HG03571 (cell line): ENCODE results near the gene TIAM1.

Experiments
- ATAC-seq: cut with Tn5 transposase; IDR thresholded peaks from one replicate; pipeline ENCODE4 v1.9.1; 2021; ENCODE audit not compliant: unreplicated experiment

The TIAM1 gene

GRCh38 chr21:31354122-31354521 lies 10.1 kb upstream of the TIAM1 start:
- no peak for ATAC-seq

DNA sequence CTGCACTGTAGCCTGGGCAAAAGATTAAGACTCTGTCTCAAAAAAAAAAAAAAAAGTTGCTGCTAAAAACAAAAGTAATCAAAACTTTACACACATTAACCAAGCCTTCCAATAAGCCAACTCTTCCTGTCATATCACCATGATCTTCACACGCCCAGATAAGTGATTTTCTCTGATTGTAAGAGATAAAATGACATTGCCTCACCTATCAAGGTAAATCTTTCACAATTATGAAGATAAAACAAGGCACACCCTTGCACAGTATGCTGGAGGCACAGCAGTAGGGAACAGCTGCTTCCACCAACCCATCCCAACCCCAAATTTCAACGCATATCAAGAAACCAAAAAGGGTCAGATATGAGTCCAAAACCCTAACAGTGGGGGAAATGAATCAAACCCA lies 8.8 kb upstream of the TIAM1 start:
- ATAC-seq = no peak

- ATAC-seq = no peak
Observed at GRCh38 chr21:31351960-31352359, 7.9 kb upstream of the TIAM1 start.

- no peak for ATAC-seq
Observed at GRCh38 chr21:31351438-31351837, 7.4 kb upstream of the TIAM1 start.

- ATAC-seq = no peak
Observed at GRCh38 chr21:31349208-31349607, 5.1 kb upstream of the TIAM1 start.

- no peak for ATAC-seq
Observed at GRCh38 chr21:31348188-31348587, 4.1 kb upstream of the TIAM1 start.

DNA sequence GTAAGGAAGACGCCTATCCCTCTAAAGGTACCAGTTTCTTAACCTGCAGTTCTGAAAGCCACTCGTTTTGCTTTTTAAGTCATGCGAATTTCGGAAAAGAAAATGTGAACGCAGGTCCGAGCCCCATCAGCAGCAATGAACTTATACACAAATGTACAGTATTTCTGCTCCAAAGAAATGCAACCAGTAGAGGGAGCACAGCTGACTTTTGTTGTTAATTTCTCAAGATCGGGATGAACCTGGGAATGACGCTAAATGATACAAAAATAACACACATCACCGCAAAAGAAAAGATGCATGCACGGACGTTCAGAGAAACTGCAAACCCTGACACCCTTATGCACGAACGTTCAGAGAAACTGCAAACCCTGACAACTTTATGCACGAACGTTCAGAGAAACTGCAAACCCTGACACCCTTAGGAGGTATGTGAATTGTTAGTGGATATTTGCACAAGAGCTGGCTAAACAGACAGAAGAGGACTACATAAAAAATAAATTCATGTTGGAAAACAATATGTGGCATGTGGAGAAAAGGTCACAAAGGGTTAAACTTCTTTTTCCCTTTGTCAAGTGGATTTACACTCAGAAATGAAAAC lies 3.5 kb upstream of the TIAM1 start:
- ATAC-seq = no peak

DNA sequence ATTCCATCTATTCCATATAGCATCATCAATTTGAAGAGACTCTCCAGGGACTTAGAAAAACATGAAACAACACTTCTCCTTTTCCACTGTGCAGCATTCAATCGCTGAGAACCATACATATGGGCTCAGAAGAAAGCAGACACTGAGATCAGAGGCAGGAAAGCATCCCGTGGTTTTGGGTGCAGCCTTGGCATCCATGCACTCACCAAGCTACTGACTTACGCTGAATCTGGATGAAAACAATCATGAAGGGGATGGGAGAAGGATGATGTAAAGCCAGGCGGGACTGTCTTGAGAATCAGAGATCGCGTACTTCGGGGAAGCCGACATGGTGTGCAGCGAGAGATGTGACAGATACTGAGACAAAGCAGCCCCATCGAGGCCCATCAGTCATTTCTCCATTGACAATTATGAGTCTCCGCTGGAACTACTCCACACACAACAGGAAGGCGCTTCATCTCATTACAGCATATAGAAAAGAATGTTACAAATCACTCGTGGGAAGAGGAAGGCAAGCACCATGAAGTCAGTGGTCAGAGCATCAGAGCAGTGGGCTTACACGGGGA lies 2.3 kb upstream of the TIAM1 start:
- ATAC-seq = no peak

DNA sequence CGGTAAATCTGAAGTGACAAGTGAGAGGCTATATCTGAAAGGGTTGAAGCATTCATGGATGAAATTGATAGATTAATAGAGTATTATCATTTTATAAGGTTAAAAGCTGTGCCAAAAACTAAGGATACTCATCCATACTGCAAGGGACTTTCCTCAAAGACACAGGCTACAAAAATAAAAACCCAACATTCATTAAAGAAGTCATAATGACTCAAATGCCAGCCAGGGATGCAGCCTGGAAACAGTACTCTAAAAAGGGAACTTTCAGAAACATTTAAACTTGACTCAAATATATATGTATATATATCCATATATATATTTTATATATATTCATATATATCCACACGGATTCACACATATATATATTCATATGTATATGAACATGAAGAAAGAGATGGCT lies 1.1 kb upstream of the TIAM1 start:
- no peak for ATAC-seq

DNA sequence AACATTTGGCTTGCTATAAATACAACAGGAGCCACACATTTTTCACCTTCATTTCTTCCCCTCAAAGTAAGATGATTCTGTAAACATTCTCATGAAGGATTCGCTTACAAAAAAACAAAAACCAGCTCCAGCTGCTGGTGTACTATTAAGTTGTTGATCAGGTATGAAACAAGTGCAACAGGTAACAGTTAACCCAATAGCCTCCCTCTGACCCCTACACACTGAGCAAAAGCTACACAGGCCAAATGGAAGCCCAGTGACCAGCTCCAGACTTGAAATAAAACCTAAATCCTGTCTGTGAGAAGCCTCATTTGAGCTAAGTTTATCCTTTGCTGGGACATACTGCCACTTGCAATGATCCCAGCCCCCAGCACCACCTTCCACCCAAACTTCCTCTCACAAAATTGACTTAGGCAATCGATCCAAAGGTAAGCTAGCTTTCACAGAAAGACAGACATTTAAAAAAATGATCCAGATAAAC lies 991 bp downstream of the TIAM1 start:
- no peak for ATAC-seq

DNA sequence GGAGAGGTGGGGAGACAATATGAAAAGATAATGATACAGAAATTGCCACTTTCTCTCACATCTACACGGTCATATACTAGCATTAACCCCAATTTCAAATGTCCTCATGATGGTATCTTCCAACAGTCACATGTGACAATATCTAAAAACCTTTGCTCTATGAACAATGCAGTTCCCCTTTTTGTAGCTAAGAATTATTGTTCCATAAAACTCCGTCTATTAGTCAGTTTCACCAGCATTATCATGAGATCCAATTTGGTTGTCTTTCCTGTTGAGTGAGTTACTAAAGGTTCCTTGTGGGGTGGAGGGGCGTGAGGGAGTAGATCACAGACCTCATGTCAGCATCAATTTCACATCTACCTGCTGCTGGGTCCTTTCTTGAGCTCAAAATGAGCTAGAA lies 1.7 kb downstream of the TIAM1 start:
- no peak for ATAC-seq

DNA sequence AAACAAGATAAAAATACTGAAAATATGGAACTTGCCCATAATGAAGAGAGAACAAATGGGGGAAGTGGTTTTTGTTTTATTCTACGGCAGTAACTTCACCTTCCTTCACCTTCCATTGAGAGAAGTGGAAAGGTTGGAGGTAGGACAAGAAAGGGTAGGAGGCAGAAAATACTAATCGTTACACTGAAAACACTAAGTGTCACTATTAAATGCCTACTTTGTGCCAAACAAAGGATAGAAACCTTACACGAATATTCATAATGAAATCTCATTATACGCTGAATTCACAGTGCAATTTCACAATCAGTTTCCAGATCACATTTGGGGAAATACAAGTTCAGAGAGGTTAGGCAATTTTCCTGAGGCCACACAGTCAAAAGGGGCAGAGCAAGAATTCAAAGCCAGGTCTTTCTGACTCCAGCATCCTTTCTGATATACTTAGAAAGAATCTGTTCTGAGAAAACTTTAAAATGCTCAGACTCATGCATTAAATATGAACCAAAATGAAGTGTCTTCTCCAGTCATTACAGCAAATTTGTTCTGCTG lies 3.0 kb downstream of the TIAM1 start:
- ATAC-seq = no peak

DNA sequence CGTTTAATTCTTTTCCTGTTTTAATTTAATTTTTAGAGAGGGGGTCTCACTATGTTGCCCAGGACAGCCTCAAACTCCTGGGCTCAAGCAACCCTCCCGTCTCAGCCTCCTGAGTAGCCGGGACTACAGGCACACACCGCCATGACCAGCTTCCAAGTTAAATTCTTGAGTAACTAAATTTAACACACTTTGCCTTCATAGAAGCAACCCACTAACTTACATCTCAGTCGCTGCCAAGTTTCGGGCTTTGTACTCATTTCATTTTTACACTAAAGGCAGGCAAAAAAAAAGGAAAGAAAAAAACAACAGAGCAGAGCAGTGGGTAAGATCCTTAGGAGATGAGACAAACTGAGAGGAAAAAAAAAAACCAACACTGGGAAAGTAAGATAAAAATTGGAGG lies 3.5 kb downstream of the TIAM1 start:
- ATAC-seq = no peak

DNA sequence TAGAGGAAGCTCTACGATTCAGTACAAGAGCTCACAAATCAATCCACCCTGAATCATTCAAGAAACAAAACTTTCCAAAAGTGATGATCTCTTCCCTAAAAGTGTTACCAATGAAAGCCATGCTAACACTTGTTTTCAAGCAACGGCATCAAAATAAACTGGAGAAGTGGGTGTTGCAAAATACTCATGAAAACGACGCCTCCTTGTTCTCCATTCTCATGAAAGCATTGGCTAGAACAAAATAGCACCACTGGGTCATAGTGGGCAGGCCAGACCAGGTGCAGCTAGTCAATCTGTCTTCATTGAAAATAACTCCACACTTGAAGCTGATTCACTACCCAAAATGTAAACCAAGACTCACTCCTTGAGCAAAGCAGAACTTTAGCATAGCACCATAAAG lies 4.3 kb downstream of the TIAM1 start:
- no peak for ATAC-seq

GRCh38 chr21:31338908-31339368 lies 5.1 kb downstream of the TIAM1 start:
- no peak for ATAC-seq

DNA sequence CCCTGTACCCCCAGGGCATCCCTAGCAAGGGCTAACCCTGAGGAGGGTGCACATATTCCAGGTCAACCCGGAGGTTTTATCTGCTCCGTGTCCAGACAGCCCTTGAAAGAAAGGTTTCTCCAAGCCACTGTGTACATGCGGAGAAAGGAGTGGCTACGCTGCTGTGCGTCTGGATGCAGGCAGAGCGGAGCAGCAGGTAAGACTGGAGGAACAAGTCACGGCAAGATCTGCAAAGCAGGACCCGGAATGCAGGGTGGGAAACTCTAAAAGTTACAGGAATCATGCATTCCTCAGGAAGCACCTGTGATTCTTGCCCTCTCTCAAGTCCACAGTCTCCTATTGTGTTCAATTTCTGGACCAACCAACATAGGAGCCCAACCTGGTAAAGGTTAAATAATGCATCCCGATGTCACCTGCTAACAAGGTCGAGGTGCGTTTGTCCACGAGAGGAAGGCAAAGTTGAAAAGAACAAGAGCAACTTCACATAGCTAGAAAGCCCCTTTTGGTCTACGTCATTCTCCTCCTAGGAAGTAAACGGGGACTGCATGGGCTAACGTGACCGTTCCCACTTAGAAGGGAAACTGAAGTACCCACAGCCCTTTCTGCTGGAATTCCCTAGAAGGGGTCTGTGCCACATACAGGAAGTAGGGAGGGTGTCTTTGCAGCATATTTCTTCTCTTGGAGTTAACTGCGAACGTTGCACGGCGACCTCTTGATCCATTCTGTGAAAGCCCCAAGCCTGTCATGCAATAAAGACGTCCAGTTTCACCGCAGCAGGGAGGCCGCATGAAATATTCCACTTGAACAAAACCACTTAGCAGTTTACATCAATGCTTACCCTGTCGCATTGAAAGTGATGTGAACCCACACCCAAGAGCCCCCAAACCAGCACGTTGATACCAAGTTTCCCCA lies 5.8 kb downstream of the TIAM1 start:
- no peak for ATAC-seq

DNA sequence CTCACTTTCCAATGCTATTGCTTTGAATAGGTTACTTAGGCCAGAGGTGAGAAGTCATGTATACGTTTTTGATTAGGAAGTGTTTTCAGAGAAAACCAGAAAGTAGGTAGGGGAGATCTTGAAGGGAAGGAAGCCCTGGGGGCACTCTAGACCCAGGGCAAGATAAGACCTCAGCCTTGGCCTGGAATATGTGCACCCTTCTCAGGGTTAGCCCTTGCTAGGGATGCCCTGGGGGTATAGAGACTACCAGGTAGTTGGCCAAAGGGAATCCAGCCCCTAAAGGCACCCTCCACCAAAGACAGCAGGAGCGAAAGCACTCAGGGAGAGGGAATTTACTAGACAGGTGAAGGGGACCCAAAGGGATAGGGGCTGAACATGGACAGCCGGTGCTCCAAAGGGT lies 7.0 kb downstream of the TIAM1 start:
- ATAC-seq = no peak

GRCh38 chr21:31336739-31337040 lies 7.4 kb downstream of the TIAM1 start:
- ATAC-seq = no peak

DNA sequence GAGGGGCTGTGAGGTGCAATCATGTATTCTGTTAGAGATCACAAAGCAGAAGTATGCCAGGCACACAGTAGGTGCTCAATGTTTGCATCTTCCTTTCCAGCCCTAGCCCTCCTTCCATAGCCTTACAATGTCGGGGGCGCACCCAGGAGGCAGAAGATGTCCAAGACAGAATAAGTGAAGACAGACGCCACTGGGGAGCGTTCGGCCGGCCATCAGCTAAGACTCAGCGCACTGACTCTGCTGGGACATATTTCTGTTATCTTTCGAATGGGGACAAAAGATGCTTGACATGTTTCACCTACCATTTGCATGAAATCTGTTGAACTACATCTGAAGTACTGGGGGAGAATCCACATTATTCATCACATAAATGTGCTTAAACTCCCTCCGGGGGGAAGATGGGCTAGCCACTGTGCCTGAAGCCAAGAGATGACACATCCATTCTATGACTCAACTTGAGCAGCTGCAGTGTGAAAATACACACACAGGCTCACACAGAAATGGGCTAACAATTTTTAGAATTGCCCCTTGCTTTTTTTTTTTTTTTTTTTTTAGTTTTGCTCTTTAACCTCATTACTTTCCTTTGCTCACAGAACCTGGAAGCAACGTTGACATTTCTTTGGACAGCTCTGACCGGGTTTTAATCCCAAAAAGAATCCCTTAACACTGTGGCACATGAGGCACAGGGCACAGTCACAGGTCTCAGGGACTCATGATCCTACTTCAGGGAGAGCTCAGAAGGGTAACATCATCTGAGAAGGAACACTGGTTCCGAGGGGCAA lies 7.9 kb downstream of the TIAM1 start:
- no peak for ATAC-seq

DNA sequence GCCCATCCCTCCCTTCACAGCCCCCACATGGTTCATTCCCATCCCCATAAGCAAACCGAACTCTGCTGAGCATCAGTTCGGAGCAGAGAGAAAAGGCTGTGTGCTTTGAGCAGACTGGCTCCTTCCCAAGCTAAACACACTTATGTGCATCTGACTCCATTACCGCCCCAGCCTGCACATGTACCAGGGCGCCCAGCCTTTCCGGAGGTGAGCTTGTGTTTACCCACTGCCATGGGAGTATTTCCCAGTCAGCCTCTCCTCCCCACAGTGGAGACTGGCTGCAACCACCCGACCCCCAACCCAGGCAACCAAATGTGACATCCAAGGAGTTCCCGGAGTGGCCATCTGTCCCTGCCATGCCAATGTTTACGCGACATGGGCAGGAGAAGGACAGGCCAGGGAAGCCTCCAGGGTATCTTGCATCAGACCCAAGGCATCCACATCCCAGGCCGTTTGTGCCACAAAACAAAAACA lies 9.4 kb downstream of the TIAM1 start:
- ATAC-seq = no peak

- no peak for ATAC-seq
Observed at GRCh38 chr21:31332525-31332924, 11.5 kb downstream of the TIAM1 start.
